IPS-15b (cell line): ENCODE results near the gene VEPH1.

Experiments
- H3K27me3 ChIP-seq: one replicate; pipeline ENCODE4 v1.6.1; 2013; ENCODE audit warnings: low read length; ENCODE audit not compliant: control insufficient read depth, insufficient read depth
- H3K36me3 ChIP-seq: one replicate; pipeline ENCODE4 v1.6.1; 2013; ENCODE audit warnings: low read length; ENCODE audit not compliant: control insufficient read depth, insufficient read depth
- H3K4me1 ChIP-seq: one replicate; pipeline ENCODE4 v1.6.1; 2013; ENCODE audit warnings: mild to moderate bottlenecking, low read length; ENCODE audit not compliant: control insufficient read depth, insufficient read depth
- H3K4me3 ChIP-seq: one replicate; pipeline ENCODE4 v1.5.1; 2013; ENCODE audit warnings: low read depth, low read length
- H3K9ac ChIP-seq: one replicate; pipeline ENCODE4 v1.6.1; 2013; ENCODE audit warnings: low read depth, mild to moderate bottlenecking, low read length
- H3K9me3 ChIP-seq: one replicate; pipeline ENCODE4 v1.6.1; 2013; ENCODE audit warnings: mild to moderate bottlenecking, low read length; ENCODE audit not compliant: control insufficient read depth, insufficient read depth

The VEPH1 gene

DNA sequence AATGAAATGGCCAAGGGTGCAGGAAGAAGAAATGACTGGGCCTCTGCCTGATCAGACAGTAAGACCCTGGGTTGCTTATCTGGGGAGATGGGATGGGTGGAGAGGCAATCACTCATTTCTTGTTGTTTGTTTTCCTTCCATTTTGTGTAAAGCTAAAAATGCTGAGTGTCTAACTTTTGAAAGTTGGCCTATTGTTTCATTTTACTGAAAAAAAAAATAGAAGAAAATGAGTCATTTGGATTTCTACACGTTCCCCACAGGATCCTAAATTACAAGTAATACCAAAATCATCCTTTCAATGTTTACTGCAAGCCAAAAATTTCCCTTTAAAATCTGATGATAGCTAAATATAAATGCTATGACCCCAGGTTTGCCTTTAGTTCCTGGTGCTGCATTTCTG lies 36.0 kb downstream of the VEPH1 start:
- H3K4me3 ChIP-seq = no peak overlapping the region
- H3K9ac ChIP-seq = no peak overlapping the region
- no peaks in the 10 kb centered on the region for H3K27me3 ChIP-seq
- H3K4me1 ChIP-seq = no peaks in the 10 kb centered on the region
- no peaks in the 10 kb centered on the region for H3K36me3 ChIP-seq
- H3K9me3 ChIP-seq = no peaks in the 10 kb centered on the region

DNA sequence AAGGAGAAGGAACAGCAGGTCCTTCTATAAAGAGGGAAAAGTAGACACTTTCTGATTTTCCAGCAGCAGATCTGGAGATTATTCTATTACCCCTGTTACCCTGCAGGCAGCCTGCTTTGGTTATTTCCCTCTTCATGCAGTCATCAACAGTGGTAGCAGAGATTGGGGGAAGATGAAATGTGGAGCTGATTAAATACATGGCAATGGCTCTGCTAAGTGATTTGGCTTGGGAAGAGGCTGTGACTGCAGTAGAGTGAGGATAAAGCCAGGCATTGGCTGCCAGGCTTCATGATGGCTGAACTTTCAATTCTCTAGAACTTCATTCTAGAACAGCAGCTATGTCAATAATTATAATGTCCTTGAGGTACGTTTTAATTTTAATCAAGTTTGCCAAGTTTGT lies 37.5 kb downstream of the VEPH1 start:
- Histone ChIP-seq H3K9me3 (no peaks in the 10 kb centered on the region), H3K27me3 (no peaks in the 10 kb centered on the region), H3K4me1 (no peaks in the 10 kb centered on the region), H3K36me3 (no peaks in the 10 kb centered on the region), H3K4me3 (no peak overlapping the region), H3K9ac (no peak overlapping the region)

DNA sequence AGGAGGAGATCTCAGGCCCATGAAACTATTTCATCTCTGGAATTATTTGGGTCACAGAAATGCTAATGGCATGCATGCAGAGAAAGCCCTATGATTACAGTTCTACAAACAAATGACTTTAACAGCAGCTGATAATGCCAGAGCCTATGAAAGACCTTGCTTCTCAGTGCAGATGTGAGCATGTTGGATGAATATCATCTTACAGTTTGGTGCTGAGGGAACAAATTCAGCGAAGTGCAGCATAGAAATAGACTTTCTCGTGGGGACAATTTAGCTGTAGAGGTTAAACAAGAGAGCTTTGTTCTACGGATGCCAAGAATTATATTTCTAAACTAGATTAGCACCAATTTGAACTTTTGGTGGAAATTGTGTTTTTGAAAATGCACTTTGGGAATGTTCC lies 38.9 kb downstream of the VEPH1 start:
- no peaks in the 10 kb centered on the region for H3K4me1 ChIP-seq
- H3K27me3 ChIP-seq = no peaks in the 10 kb centered on the region
- no peak overlapping the region for H3K4me3 ChIP-seq
- no peaks in the 10 kb centered on the region for H3K9me3 ChIP-seq
- no peaks in the 10 kb centered on the region for H3K36me3 ChIP-seq
- H3K9ac ChIP-seq = no peak overlapping the region

DNA sequence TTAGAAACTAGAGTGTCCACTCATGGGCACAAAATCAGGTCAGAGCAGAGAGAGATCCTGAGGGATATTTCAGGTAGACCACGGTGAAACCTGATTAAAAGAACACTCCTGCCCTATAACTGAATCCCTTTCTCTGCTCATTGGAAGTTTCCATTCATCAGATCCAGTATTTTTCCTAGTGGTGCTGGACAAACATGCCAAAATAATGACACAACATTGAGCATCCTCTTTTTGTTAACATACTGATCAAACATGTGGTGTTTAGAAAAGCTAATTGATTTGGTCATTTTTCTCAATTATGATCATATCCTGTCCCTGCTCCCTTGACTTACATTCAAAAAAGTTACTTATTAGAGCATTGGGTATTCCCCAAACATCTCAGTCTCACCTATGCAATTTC lies 39.4 kb downstream of the VEPH1 start:
- H3K4me1 ChIP-seq = no peaks in the 10 kb centered on the region
- H3K9me3 ChIP-seq = no peaks in the 10 kb centered on the region
- no peaks in the 10 kb centered on the region for H3K36me3 ChIP-seq
- H3K4me3 ChIP-seq = no peak overlapping the region
- H3K27me3 ChIP-seq = no peaks in the 10 kb centered on the region
- H3K9ac ChIP-seq = no peak overlapping the region

DNA sequence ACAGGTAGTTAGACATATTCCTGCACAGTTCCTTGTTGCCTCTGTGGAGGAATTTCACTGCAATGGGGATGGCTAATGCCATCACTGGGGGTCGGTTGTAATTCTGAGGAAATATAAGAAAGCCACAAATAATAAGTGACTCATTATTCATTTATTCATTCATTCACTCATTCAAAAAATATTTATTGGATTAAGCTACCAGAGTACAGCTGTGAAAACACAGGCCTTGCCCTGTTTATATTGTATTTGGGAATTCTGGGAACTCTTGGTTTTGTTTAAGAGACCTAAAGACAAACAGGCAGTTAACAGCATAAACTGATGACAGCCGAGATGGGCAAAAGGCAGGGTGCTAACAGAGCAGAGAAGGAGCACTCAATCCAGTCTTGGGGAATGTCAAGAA lies 43.0 kb downstream of the VEPH1 start:
- no peaks in the 10 kb centered on the region for H3K36me3 ChIP-seq
- H3K9me3 ChIP-seq = no peaks in the 10 kb centered on the region
- H3K4me1 ChIP-seq = no peaks in the 10 kb centered on the region
- H3K4me3 ChIP-seq = no peak overlapping the region
- H3K9ac ChIP-seq = no peak overlapping the region
- H3K27me3 ChIP-seq = no peaks in the 10 kb centered on the region

DNA sequence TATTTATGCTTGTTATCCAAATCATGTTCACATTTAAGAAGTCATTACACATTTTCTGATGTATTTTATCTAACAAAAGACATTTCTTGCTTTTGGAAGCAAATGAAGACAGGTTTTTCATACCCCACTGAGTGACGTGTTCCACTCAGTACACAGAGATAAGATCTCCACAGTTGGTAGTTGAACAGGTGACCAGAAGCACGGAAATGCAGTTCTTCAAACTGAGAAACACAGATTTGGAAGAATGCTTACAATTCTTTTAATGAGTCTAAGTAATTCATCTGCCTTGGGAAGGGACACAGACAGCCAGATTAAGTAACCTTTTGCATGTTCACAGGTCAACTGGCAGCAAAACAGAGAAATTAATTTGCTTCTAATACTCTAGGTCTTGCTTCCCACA lies 43.5 kb downstream of the VEPH1 start:
- no peak overlapping the region for H3K4me3 ChIP-seq
- H3K4me1 ChIP-seq = no peaks in the 10 kb centered on the region
- H3K9ac ChIP-seq = no peak overlapping the region
- no peaks in the 10 kb centered on the region for H3K9me3 ChIP-seq
- no peaks in the 10 kb centered on the region for H3K27me3 ChIP-seq
- no peaks in the 10 kb centered on the region for H3K36me3 ChIP-seq

DNA sequence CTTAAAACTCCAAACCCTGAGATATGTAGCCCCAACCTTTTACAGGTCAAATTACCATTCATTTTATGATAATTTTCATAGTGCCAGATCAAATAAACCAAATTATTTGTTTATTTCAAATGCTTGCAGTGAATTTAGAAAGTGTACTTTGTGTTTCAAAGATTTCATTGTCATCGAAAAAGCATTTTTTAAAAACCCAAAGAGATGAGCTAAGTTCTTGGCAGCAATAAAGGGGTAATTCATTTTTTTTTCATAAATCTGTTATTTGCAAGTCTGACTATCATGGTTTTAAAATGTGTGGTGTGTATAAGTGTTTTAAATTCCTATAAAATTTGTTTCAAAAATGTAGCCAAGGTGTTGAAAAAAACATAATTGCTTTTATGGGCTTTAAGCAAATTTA lies 49.4 kb downstream of the VEPH1 start:
- H3K4me1 ChIP-seq = no peaks in the 10 kb centered on the region
- no peaks in the 10 kb centered on the region for H3K36me3 ChIP-seq
- H3K27me3 ChIP-seq = no peaks in the 10 kb centered on the region
- H3K9me3 ChIP-seq = no peaks in the 10 kb centered on the region
- no peak overlapping the region for H3K4me3 ChIP-seq
- H3K9ac ChIP-seq = no peak overlapping the region

DNA sequence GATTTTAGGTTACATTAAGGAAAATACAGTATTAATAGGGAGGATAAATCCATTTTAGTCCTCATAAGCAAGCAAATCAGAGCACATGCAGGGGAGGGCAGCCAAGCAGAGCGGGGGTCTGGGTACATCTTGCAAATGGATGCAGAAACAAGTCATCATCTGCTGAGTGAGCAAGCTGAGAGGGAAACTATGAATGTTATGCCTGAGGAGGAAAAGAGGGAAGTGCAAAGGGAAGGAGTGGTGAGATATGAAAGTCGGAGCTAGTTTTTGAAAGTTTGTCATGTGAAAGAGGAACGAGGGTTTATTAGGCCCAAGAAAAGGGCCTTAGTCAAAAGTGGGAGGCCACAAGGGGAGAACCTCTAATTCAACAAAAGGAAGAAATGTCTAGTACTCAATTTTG lies 51.1 kb downstream of the VEPH1 start:
- Histone ChIP-seq H3K9ac (no peak overlapping the region), H3K36me3 (no peaks in the 10 kb centered on the region), H3K4me3 (no peak overlapping the region), H3K4me1 (no peaks in the 10 kb centered on the region), H3K27me3 (no peaks in the 10 kb centered on the region), H3K9me3 (no peaks in the 10 kb centered on the region)

DNA sequence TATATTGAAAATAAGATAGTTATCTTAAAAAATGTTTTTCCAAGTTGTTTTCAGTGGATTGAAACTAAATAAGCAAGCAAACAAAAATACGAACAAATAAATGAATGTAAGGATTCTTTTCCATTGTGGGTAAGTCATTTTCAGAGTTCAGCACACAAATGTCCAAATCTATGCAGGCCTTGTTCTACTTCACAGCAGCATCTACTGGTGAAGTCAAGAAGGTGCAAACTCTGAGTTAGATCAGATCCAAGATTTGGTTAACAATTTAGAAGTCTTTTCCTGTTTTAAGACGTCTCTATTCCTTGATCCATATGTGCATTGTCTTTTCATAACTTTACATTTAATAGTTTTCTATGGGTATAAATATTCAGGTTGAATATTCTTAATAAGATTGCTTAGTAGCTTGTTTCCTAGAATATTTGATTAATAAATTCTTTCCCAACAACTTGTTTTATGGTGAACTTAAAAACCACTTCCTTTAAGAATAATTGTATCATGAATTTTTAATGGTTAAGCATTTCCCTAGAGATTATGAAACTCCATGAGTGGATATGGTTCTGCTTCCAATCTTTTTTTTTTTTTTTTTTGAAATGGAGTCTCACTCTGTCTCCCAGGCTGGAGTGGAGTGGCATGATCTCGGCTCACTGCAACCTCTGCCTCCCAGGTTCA lies 56.1 kb downstream of the VEPH1 start:
- no peaks in the 10 kb centered on the region for H3K27me3 ChIP-seq
- H3K9me3 ChIP-seq = no peaks in the 10 kb centered on the region
- no peaks in the 10 kb centered on the region for H3K4me1 ChIP-seq

DNA sequence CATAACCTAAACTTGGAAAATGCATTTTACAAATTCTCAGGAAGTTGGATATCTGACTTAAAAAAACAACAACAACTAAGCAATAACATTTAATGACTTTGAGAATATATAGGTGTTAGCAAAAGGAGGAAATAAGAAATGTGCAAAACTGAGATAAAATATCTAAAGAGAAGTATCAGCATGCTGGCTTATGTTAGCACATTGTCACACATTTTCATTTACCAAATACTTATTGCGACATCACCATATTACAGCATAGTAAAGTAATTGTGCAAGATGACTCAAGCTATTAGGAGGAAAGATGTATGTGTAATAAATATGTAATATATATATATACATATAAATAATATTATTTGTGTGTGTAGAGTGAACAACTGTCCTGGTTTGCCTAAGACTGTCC lies 57.4 kb downstream of the VEPH1 start:
- no peaks in the 10 kb centered on the region for H3K4me1 ChIP-seq
- H3K27me3 ChIP-seq = no peaks in the 10 kb centered on the region

More for the DNA sequence above, 56.1 kb downstream of the VEPH1 start:
- Histone ChIP-seq H3K4me3 (no peak overlapping the region), H3K9ac (no peak overlapping the region), H3K36me3 (no peaks in the 10 kb centered on the region)

DNA sequence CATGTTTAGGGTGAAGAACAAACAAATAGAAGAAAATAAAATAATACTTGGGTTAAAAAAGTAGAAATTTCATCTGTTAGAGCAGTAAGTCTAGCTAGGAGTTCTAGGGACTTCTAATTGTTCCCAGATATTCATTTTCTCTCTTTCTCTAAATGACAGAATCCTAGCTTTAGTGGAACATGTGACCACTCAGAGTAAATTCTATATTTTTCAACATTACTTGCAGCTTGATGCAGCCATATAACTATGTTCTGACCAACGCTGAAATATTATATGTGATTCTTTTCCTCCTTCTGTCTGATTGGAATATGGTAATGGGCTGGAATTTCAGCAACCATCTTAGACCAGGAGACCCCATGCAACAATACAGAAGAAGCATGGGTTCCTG lies 58.4 kb downstream of the VEPH1 start:
- Histone ChIP-seq H3K27me3 (no peaks in the 10 kb centered on the region), H3K9me3 (no peaks in the 10 kb centered on the region), H3K36me3 (no peaks in the 10 kb centered on the region), H3K9ac (no peak overlapping the region), H3K4me1 (no peaks in the 10 kb centered on the region), H3K4me3 (no peak overlapping the region)

More for the DNA sequence above, 57.4 kb downstream of the VEPH1 start:
- no peaks in the 10 kb centered on the region for H3K9me3 ChIP-seq
- no peaks in the 10 kb centered on the region for H3K36me3 ChIP-seq
- H3K4me3 ChIP-seq = no peak overlapping the region
- H3K9ac ChIP-seq = no peak overlapping the region

DNA sequence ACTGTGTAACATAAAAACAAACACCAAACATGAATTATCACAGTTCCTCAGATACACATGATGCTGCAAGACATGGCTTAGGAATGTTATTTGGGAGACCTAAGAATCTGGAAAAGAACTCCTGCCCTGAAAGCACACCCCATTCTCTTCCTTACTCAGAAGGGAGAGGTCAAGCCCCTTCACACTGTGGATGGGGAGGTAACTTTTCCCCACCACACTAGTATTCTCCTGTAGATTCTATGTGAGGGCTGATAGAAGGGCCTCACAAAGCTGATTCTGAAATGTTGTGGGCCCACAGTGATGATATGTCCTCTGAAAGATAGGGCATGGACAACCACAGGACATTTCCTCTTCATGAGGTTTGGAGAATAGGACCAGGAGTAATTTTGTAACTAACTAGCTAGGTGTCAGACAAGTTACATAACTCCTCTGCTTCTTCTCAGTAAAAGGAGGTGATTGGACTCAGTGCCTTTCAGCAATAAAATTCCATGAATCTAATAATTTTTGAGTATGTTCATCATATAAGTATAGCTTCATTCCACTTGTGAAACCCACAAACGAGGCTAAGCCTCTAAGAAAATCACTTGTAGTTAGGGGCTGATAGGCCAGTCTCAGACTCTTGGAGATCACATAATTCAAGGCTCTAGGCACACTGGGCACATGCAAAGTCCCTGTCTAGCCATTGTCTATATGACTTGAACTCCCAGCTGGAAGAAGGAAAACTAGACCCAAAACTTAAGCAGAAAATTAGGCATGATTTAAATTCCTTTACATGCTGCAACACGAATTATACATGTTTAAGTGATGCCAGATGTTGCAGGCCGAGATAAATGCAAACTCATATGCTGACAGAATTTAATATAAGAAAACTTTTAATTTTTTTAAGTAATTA lies 59.1 kb downstream of the VEPH1 start:
- H3K36me3 ChIP-seq = no peaks in the 10 kb centered on the region
- H3K9me3 ChIP-seq = no peaks in the 10 kb centered on the region
- no peak overlapping the region for H3K9ac ChIP-seq
- no peak overlapping the region for H3K4me3 ChIP-seq
- peaks cover 4% of the 10 kb centered on the region for H3K27me3 ChIP-seq
- no peaks in the 10 kb centered on the region for H3K4me1 ChIP-seq
